Measurements from ENCODE around the gene AKT1S1.
A peak's percentile ranks its signal among the peaks of the same experiment; 100 is the strongest.
"Not testable (repeated sequence)": the region's sequence is repeated elsewhere in the genome, so short reads cannot be mapped to it uniquely, and the experiment has no call there.

The AKT1S1 gene

DNA sequence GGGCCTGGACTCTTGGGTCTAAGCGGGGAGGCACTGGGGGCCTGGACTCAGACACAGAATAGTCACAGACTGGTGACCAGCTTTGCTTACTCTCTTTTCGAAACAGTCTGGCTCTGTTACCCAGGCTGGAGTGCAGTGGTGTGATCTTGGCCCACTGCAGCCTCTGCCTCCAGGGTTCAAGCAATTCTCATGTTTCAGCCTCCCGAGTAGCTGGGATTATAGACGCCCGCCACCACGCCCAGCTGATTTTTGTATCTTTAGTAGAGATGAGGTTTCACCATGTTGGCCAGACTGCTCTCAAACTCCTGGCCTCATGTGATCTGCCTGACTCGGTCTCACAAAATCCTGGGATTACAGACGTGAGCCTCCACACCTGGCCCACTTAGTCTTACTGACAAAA lies 48.0 kb downstream of the AKT1S1 start:
- no peaks in the 10 kb centered on the region for H3K27me3 ChIP-seq (ENCODE audit: insufficient read depth, insufficient read length)
- TF ChIP-seq ZNF274 (IDR thresholded peaks at IDR 0.05; ENCODE audit: low read depth, low read length) (no peak), SUZ12 (IDR thresholded peaks at IDR 0.05; ENCODE audit: extremely low read depth, insufficient read depth, insufficient read length) (no peak), YY1 (IDR thresholded peaks at IDR 0.05; ENCODE audit: insufficient read depth, insufficient read length) (no peak)
- H3K36me3 ChIP-seq (ENCODE audit: insufficient read depth, insufficient read length, low read length) = peaks cover 57% of the 10 kb centered on the region
- DNase-seq (ENCODE audit: low read depth, low spot score) = no peak
- no peaks in the 10 kb centered on the region for H3K4me1 ChIP-seq (ENCODE audit: insufficient read depth, insufficient read length)
- H3K9me3 ChIP-seq (ENCODE audit: insufficient read depth, low read length) = no peaks in the 10 kb centered on the region
- H3K4me3 ChIP-seq (ENCODE audit: insufficient read length, low read depth) = no peak overlapping the region
- no peak overlapping the region for H3K9ac ChIP-seq (ENCODE audit: insufficient read length, low read depth)

GRCh38 chr19:49827034-49827433 lies 50.1 kb downstream of the AKT1S1 start:
- no peak for TF ChIP-seq YY1 (IDR thresholded peaks at IDR 0.05; ENCODE audit: insufficient read depth, insufficient read length)
- peaks cover 51% of the 10 kb centered on the region for H3K36me3 ChIP-seq (ENCODE audit: insufficient read depth, insufficient read length, low read length)
- no peaks in the 10 kb centered on the region for H3K4me1 ChIP-seq (ENCODE audit: insufficient read depth, insufficient read length)

DNA sequence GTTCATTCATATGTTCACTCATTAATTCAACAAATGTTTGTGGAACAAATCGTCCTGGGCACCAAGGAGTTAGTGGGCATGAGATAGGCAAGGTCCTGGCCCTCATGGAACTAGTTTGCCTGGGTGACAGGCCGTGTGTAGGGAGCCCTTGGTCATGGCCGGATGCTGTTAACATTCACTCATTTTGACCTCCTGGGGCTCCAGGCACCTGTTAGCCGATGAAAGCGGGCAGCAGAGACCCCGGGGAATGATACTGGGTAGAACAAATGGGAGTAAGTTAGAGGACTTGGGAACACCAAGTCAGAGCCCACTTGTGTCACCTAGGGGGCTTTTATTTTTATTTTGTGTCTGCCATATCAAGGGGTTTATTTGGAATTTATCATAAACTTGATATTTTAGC lies 52.5 kb downstream of the AKT1S1 start:
- Histone ChIP-seq H3K4me3 (ENCODE audit: insufficient read length, low read depth) (no peak overlapping the region), H3K27me3 (ENCODE audit: insufficient read depth, insufficient read length) (no peaks in the 10 kb centered on the region), H3K9ac (ENCODE audit: insufficient read length, low read depth) (no peak overlapping the region), H3K36me3 (ENCODE audit: insufficient read depth, insufficient read length, low read length) (peaks cover 40% of the 10 kb centered on the region), H3K9me3 (ENCODE audit: insufficient read depth, low read length) (no peaks in the 10 kb centered on the region), H3K4me1 (ENCODE audit: insufficient read depth, insufficient read length) (no peaks in the 10 kb centered on the region)
- no peak for DNase-seq (ENCODE audit: low read depth, low spot score)
- TF ChIP-seq ZNF274 (IDR thresholded peaks at IDR 0.05; ENCODE audit: low read depth, low read length) (no peak), SUZ12 (IDR thresholded peaks at IDR 0.05; ENCODE audit: extremely low read depth, insufficient read depth, insufficient read length) (no peak), YY1 (IDR thresholded peaks at IDR 0.05; ENCODE audit: insufficient read depth, insufficient read length) (no peak)

More at GRCh38 chr19:49827034-49827433, 50.1 kb downstream of the AKT1S1 start:
- no peaks in the 10 kb centered on the region for H3K9me3 ChIP-seq (ENCODE audit: insufficient read depth, low read length)
- no peak for DNase-seq (ENCODE audit: low read depth, low spot score)
- H3K27me3 ChIP-seq (ENCODE audit: insufficient read depth, insufficient read length) = no peaks in the 10 kb centered on the region
- H3K9ac ChIP-seq (ENCODE audit: insufficient read length, low read depth) = no peak overlapping the region
- no peak overlapping the region for H3K4me3 ChIP-seq (ENCODE audit: insufficient read length, low read depth)

DNA sequence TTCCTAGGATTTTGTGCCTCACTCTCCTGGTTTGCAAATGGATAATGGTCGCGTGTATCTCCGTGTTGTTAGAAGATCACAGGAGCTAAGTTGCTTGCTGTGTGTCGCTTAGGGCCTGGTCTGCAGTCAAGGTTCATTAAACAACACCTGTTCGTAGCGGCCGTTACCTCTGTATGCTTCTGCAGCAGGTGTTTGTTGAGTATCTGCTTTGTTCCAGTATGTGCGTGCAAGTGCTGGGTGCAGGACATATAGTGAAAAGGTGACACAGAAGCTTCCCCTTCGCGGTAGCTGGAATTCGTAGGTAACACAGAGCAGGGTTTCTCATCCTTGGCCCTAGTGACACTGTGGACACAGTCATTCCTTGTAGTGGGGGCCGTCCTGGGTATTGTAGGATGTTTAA lies 53.7 kb downstream of the AKT1S1 start:
- Histone ChIP-seq H3K9me3 (ENCODE audit: insufficient read depth, low read length) (no peaks in the 10 kb centered on the region), H3K9ac (ENCODE audit: insufficient read length, low read depth) (no peak overlapping the region), H3K4me3 (ENCODE audit: insufficient read length, low read depth) (no peak overlapping the region), H3K4me1 (ENCODE audit: insufficient read depth, insufficient read length) (no peaks in the 10 kb centered on the region), H3K36me3 (ENCODE audit: insufficient read depth, insufficient read length, low read length) (peaks cover 32% of the 10 kb centered on the region), H3K27me3 (ENCODE audit: insufficient read depth, insufficient read length) (no peaks in the 10 kb centered on the region)
- no peak for TF ChIP-seq YY1 (IDR thresholded peaks at IDR 0.05; ENCODE audit: insufficient read depth, insufficient read length)
- TF ChIP-seq SUZ12 (IDR thresholded peaks at IDR 0.05; ENCODE audit: extremely low read depth, insufficient read depth, insufficient read length) = no peak
- no peak for TF ChIP-seq ZNF274 (IDR thresholded peaks at IDR 0.05; ENCODE audit: low read depth, low read length)
- no peak for DNase-seq (ENCODE audit: low read depth, low spot score)

DNA sequence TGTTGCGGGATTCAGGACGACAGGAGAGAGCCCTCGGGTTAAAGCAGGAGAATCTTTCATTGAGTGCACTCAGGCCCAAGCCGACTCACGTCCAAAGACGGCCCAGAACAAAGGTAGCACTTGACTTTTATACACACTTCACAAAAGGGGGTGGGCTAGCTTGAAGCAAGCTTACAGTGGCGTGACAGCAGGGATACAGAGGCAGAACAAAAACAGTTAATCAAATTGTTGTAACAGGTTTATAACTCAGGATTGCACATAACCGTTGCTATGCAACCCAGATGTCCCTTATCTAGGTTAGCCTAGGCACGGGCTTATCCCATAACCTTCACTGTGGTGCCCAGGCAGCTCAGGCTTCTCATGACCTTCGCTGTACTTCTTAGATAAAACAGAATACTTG lies 57.0 kb downstream of the AKT1S1 start:
- peaks cover 22% of the 10 kb centered on the region for H3K36me3 ChIP-seq (ENCODE audit: insufficient read depth, insufficient read length, low read length)
- DNase-seq (ENCODE audit: low read depth, low spot score) = no peak
- H3K9ac ChIP-seq (ENCODE audit: insufficient read length, low read depth) = no peak overlapping the region
- no peaks in the 10 kb centered on the region for H3K27me3 ChIP-seq (ENCODE audit: insufficient read depth, insufficient read length)
- H3K4me1 ChIP-seq (ENCODE audit: insufficient read depth, insufficient read length) = no peaks in the 10 kb centered on the region
- no peak for TF ChIP-seq YY1 (IDR thresholded peaks at IDR 0.05; ENCODE audit: insufficient read depth, insufficient read length)
- TF ChIP-seq SUZ12 (IDR thresholded peaks at IDR 0.05; ENCODE audit: extremely low read depth, insufficient read depth, insufficient read length) = no peak
- H3K4me3 ChIP-seq (ENCODE audit: insufficient read length, low read depth) = no peak overlapping the region
- H3K9me3 ChIP-seq (ENCODE audit: insufficient read depth, low read length) = no peaks in the 10 kb centered on the region

DNA sequence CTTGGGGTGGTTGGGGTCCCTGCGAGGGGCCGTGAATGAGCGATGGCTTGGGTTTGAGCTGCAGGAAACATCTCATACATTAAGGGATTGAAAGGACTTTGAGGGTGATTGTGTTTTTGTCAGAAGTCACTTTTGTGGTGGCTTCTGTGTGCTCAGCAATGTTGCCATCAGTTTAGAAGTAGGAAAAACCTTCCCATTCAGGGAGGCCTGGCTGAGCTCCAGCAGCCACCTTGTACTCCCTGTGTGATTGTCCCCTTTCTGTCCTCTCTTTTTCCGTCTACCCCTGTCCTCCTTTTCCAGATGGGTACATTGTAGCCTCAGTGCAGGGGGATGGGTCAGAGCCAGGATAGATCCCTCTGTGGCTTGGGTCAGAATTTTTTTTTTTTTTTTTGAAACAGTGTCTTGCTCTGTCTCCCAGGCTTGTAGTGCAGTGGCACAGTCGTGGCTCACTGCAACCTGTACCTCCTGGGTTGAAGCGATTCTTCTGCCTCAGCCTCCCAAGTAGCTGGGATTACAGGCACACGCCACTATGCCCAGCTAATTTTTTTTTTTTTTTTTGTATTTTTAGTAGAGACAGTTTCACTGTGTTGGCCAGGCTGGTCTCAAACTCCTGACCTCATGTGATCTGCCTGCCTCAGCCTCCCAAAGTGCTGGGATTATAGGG lies 57.6 kb downstream of the AKT1S1 start:
- Histone ChIP-seq H3K36me3 (ENCODE audit: insufficient read depth, insufficient read length, low read length) (peaks cover 22% of the 10 kb centered on the region), H3K9ac (ENCODE audit: insufficient read length, low read depth) (peak overlapping the region; percentile 95), H3K4me3 (ENCODE audit: insufficient read length, low read depth) (peak overlapping the region; percentile 93)
- not testable (repeated sequence) for H3K27me3 ChIP-seq (ENCODE audit: insufficient read depth, insufficient read length); H3K9me3 ChIP-seq (ENCODE audit: insufficient read depth, low read length); H3K4me1 ChIP-seq (ENCODE audit: insufficient read depth, insufficient read length); DNase-seq (ENCODE audit: low read depth, low spot score)
